ENCODE measurements around the gene ATG16L1. TPM values are rescaled to one million over a fixed set of nuclear protein-coding genes. Genes with fewer than 3 reads are reported as not detected.

ATG16L1 gene
- total RNA-seq, 4 donors from 2014 or later = 24.7 to 40.3 (median 30.2) TPM

DNA sequence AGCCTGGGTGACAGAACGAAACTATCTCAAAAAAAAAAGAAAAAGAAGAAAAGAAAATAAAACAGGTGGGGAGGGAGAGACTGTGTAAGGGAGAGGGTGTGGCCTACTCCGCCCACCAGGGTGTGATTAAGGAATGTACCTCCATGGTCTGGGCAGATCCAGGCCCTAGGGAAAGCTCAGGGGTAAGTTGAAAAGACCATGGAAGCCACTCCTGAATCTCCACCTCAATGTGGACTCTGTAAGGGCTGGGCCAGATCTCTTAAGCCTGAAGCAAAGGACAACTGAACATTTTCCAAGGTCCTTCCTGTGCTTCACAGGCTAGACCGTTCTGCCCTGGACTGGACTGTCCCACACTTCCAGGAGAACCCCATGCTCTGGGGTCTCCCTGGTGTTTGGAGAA lies 9.7 kb upstream of the ATG16L1 start:
- WGBS = 83% methylated on average over 3 of the region's 3 CpGs
- DNase-seq (ENCODE audit: extremely low spot score) = no peak
- no peaks in the 10 kb centered on the region for H3K36me3 ChIP-seq
- no peak overlapping the region for H3K4me3 ChIP-seq
- TF ChIP-seq, protein P1, sequence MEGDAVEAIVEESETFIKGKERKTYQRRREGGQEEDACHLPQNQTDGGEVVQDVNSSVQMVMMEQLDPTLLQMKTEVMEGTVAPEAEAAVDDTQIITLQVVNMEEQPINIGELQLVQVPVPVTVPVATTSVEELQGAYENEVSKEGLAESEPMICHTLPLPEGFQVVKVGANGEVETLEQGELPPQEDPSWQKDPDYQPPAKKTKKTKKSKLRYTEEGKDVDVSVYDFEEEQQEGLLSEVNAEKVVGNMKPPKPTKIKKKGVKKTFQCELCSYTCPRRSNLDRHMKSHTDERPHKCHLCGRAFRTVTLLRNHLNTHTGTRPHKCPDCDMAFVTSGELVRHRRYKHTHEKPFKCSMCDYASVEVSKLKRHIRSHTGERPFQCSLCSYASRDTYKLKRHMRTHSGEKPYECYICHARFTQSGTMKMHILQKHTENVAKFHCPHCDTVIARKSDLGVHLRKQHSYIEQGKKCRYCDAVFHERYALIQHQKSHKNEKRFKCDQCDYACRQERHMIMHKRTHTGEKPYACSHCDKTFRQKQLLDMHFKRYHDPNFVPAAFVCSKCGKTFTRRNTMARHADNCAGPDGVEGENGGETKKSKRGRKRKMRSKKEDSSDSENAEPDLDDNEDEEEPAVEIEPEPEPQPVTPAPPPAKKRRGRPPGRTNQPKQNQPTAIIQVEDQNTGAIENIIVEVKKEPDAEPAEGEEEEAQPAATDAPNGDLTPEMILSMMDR (IDR thresholded peaks at IDR 0.05) = no peak
- intact Hi-C loops (cut with DNase I) = no loop called here
- H3K27ac ChIP-seq (replicated peaks in 1 of 4) = peak overlapping the region in 1 of 4 donors; percentile 15
- H3K27me3 ChIP-seq = no peaks in the 10 kb centered on the region
- no peaks in the 10 kb centered on the region for H3K4me1 ChIP-seq
- no peaks in the 10 kb centered on the region for H3K9me3 ChIP-seq

DNA sequence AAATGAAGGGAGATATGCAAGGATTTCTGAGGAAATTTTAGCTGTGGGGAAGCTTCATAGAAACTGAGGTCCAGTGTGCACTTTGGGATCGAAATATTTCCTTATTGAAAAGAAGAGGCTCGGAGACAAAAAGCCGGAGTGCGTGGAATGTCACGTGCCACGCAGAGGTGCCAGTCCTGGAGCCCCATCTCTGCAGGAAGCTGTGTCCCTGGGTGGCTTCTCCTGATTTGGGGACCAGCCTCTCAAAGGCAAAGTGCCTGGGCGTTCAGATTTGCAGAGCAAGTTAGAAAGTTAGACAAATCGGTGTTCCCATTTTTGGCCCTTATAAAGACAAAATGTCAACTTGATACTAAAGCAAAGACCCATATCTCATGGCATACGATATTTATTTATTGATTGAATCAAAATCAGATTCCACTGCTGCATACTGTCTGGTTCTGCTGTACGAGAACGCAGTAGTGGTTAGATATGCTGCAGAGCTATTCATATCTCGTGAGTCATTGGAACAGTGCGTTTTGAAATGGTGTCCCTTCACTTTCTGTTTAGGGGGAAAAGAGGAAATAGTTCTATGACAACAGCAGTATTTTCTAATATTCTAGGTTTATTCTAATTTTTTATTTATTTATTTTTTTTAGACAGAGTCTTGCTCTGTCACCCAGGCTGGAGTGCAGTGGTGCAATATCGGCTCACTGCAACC lies 9.1 kb upstream of the ATG16L1 start:
- TF ChIP-seq, protein P1 (IDR thresholded peaks at IDR 0.05) = no peak
- TF ChIP-seq POLR2AphosphoS5 (IDR thresholded peaks at IDR 0.05) (no peak), EP300 (IDR thresholded peaks at IDR 0.05) (no peak), POLR2A (IDR thresholded peaks at IDR 0.05; ENCODE audit: low read depth) (no peak)
- no peaks in the 10 kb centered on the region for H3K9me3 ChIP-seq
- H3K27me3 ChIP-seq = no peaks in the 10 kb centered on the region
- intact Hi-C loops (cut with DNase I) = no loop called here
- no peak overlapping the region for H3K4me3 ChIP-seq
- no peaks in the 10 kb centered on the region for H3K4me1 ChIP-seq
- DNase-seq (ENCODE audit: extremely low spot score) = no peak
- WGBS = 80% methylated on average over 14 of the region's 14 CpGs
- H3K36me3 ChIP-seq = no peaks in the 10 kb centered on the region
- peak overlapping the region in 1 of 4 donors; percentile 15 for H3K27ac ChIP-seq (replicated peaks in 1 of 4)

DNA sequence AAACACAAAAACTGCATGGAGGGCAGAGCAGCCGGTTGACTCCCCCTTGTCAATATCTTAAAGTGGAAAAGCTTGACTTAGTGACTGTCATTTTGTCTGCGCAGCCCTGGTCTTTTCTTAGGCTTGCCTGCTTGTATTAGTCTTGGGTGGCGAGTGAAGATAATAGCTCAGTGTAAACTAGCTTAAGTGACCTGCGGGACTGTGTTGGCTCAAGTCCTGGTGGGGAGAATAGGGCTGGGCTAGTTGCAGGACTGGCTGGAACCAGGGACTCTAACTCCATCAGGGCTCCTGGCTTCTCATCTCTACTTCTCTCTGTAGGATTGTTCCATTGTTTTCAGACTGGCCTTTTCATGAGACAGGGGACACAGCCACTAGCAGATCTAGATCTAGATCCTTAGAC lies 8.1 kb upstream of the ATG16L1 start:
- Histone ChIP-seq H3K36me3 (no peaks in the 10 kb centered on the region), H3K27ac (replicated peaks in 1 of 4) (no peak overlapping the region)

DNA sequence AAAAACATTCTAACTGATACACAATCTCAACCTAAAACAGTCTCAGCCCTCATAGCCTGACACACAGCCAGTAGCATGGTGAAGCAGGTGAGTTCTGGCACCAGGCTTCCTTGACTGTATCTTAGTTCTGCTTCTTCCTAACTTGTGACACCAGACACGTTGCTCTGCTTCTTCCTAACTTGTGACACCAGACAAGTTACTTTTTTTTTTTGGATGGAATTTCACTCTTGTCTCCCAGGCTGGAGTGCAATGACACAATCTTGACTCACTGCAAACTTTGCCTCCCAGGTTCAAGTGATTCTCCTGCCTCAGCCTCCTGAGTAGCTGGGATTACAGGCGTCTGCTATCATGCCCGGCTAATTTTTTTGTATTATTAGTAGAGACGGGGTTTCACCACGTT lies 6.7 kb upstream of the ATG16L1 start:
- no peak overlapping the region for H3K27ac ChIP-seq (replicated peaks in 1 of 4)
- H3K27me3 ChIP-seq = no peaks in the 10 kb centered on the region
- TF ChIP-seq POLR2A (IDR thresholded peaks at IDR 0.05; ENCODE audit: low read depth) = no peak
- TF ChIP-seq, protein P1 (IDR thresholded peaks at IDR 0.05) = no peak
- TF ChIP-seq POLR2AphosphoS5 (IDR thresholded peaks at IDR 0.05) = no peak
- TF ChIP-seq EP300 (IDR thresholded peaks at IDR 0.05) = no peak
- 50% methylated on average over 5 of the region's 5 CpGs for WGBS
- H3K9me3 ChIP-seq = no peaks in the 10 kb centered on the region
- intact Hi-C loops (cut with DNase I) = no loop called here
- no peak for DNase-seq (ENCODE audit: extremely low spot score)
- no peaks in the 10 kb centered on the region for H3K4me1 ChIP-seq
- no peaks in the 10 kb centered on the region for H3K36me3 ChIP-seq
- no peak overlapping the region for H3K4me3 ChIP-seq

More for the DNA sequence above, 8.1 kb upstream of the ATG16L1 start:
- no peak for DNase-seq (ENCODE audit: extremely low spot score)
- WGBS = 77% methylated on average over 4 of the region's 4 CpGs
- H3K4me3 ChIP-seq = no peak overlapping the region
- no peaks in the 10 kb centered on the region for H3K9me3 ChIP-seq
- H3K27me3 ChIP-seq = no peaks in the 10 kb centered on the region
- H3K4me1 ChIP-seq = no peaks in the 10 kb centered on the region
- TF ChIP-seq POLR2AphosphoS5 (IDR thresholded peaks at IDR 0.05) (no peak), POLR2A (IDR thresholded peaks at IDR 0.05; ENCODE audit: low read depth) (no peak), EP300 (IDR thresholded peaks at IDR 0.05) (no peak)
- TF ChIP-seq, protein P1 (IDR thresholded peaks at IDR 0.05) = no peak
- intact Hi-C loops (cut with DNase I) = no loop called here

DNA sequence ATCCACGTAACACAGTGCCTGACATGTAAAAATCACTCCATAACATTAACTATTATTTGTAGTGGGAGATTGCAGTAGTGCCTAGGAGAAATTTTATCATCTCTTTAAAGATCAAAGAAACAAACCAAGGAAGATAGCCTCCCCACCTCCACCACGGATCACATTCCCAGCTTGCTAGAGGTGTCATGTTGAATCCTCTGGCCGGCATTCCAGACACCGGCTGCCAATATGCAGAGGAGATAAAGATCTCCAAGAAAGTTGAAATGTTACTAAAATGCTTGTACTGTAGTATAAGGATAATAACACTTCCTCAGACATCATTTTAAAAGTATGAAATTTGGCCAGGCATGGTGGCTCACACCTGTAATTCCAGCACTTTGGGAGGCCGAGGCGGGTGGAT lies 6.1 kb upstream of the ATG16L1 start:
- Histone ChIP-seq H3K4me1 (no peaks in the 10 kb centered on the region), H3K36me3 (no peaks in the 10 kb centered on the region), H3K9me3 (no peaks in the 10 kb centered on the region), H3K27ac (replicated peaks in 1 of 4) (no peak overlapping the region), H3K4me3 (no peak overlapping the region), H3K27me3 (no peaks in the 10 kb centered on the region)
- intact Hi-C loops (cut with DNase I) = no loop called here
- 60% methylated on average over 6 of the region's 6 CpGs for WGBS
- TF ChIP-seq, protein P1 (IDR thresholded peaks at IDR 0.05) = no peak
- no peak for TF ChIP-seq POLR2A (IDR thresholded peaks at IDR 0.05; ENCODE audit: low read depth)
- no peak for TF ChIP-seq POLR2AphosphoS5 (IDR thresholded peaks at IDR 0.05)
- TF ChIP-seq EP300 (IDR thresholded peaks at IDR 0.05) = no peak
- no peak for DNase-seq (ENCODE audit: extremely low spot score)

All from esophagus muscularis mucosa (tissue), 4 donors.